Endodermal cell (in vitro differentiated cells): ENCODE measurements around the gene DNAJB11. TPM values are rescaled to one million over a fixed set of nuclear protein-coding genes. Genes with fewer than 3 reads are reported as not detected.

Source experiments
- DNase-seq: peaks from one replicate; pipeline ENCODE4 v3.0.0-alpha.2; 2017
- H3K27ac ChIP-seq: 2 replicates; pipeline ENCODE4 v1.5.1; 2013; ENCODE audit warnings: mild to moderate bottlenecking, low read depth, low read length, moderate library complexity
- H3K27me3 ChIP-seq: 2 replicates; pipeline ENCODE4 v1.6.1; 2013; ENCODE audit warnings: mild to moderate bottlenecking, low read length, moderate library complexity; ENCODE audit not compliant: insufficient read depth, control insufficient read depth, poor library complexity, severe bottlenecking
- H3K36me3 ChIP-seq: 2 replicates; pipeline ENCODE4 v1.7.0; 2013; ENCODE audit warnings: mild to moderate bottlenecking, low read length, moderate library complexity; ENCODE audit not compliant: control insufficient read depth, insufficient read depth
- H3K4me1 ChIP-seq: one replicate; pipeline ENCODE4 v1.7.0; 2013; ENCODE audit warnings: low read length; ENCODE audit not compliant: control insufficient read depth, insufficient read depth
- H3K4me3 ChIP-seq: 2 replicates; pipeline ENCODE4 v1.5.1; 2013; ENCODE audit warnings: mild to moderate bottlenecking, low read length, moderate library complexity
- H3K9ac ChIP-seq: 2 replicates; pipeline ENCODE4 v1.6.1; 2013; ENCODE audit warnings: mild to moderate bottlenecking, low read length, moderate library complexity; ENCODE audit not compliant: poor library complexity, severe bottlenecking; ENCODE audit errors: extremely low read depth
- H3K9me3 ChIP-seq: 2 replicates; pipeline ENCODE4 v1.6.1; 2013; ENCODE audit warnings: mild to moderate bottlenecking, low read length, moderate library complexity; ENCODE audit not compliant: control insufficient read depth
- H3K27ac Mint-ChIP-seq: 2 replicates; pipeline ENCODE4 v1.8.0; 2020; ENCODE audit warnings: mixed read lengths
- H3K27me3 Mint-ChIP-seq: 2 replicates; pipeline ENCODE4 v1.8.0; 2021; ENCODE audit warnings: mild to moderate bottlenecking, mixed read lengths; ENCODE audit not compliant: insufficient read depth
- H3K36me3 Mint-ChIP-seq: 2 replicates; pipeline ENCODE4 v1.8.0; 2020; ENCODE audit warnings: low read depth, mixed read lengths
- H3K4me1 Mint-ChIP-seq: 2 replicates; pipeline ENCODE4 v1.8.0; 2020; ENCODE audit warnings: mixed read lengths
- H3K4me3 Mint-ChIP-seq: 2 replicates; pipeline ENCODE4 v1.8.0; 2020; ENCODE audit warnings: mild to moderate bottlenecking, moderate library complexity, mixed read lengths
- H3K9me3 Mint-ChIP-seq: 2 replicates; pipeline ENCODE4 v1.8.0; 2020; ENCODE audit warnings: mild to moderate bottlenecking, mixed read lengths
- CTCF ChIP-seq: fragments of 200-600 bp; sonication (generic); conservative IDR thresholded peaks from 2 replicates; pipeline ENCODE4 v1.5.0; 2021; ENCODE audit warnings: antibody characterized with exemption, mild to moderate bottlenecking
- WGBS, 2 experiments: methylation state at CpG; one replicate each; pipeline versions ENCODE4 v1.1.5 to v1.1.7; 2013; ENCODE audit warnings: missing lambda C conversion rate in 2 of 2, mixed read lengths in 1 of 2; ENCODE audit not compliant: insufficient coverage in 1 of 2, insufficient read length in 1 of 2; 5-methylcytosine and 5-hydroxymethylcytosine counted together
- total RNA-seq, 2 donors: library from RNA; stranded (reverse); fragmentation: NEBNext Ultra II Directional in 1 of 2; extraction: Animal tissue kit (Norgen Biotek cat#: 25700) in 1 of 2; gene quantifications; 2 replicates in 1 of 2; 3 replicates in 1 of 2; pipeline ENCODE4 v1.2.1, GENCODE V29; 2021

The DNAJB11 gene
- total RNA-seq, 2 donors from 2014 or later = 59.8 to 81.5 TPM

GRCh38 chr3:186620213-186621092, 49.9 kb downstream of the DNAJB11 start:
- Mint-ChIP-seq H3K9me3 (no peaks in the 10 kb centered on the region), H3K27ac (no peak overlapping the region), H3K4me3 (no peak overlapping the region), H3K27me3 (peaks cover 38% of the 10 kb centered on the region), H3K4me1 (peaks cover 6% of the 10 kb centered on the region), H3K36me3 (no peaks in the 10 kb centered on the region)
- Histone ChIP-seq H3K9me3 (no peaks in the 10 kb centered on the region), H3K4me3 (no peak overlapping the region), H3K36me3 (no peaks in the 10 kb centered on the region), H3K4me1 (no peaks in the 10 kb centered on the region), H3K9ac (no peak overlapping the region), H3K27me3 (peaks cover 17% of the 10 kb centered on the region), H3K27ac (no peak overlapping the region)
- 94 to 96% methylated on average over 11 to 17 of the region's 17 CpGs for WGBS, 2 experiments
- DNase-seq = no peak
- TF ChIP-seq CTCF = no peak

- H3K27ac Mint-ChIP-seq = no peak overlapping the region
- H3K27me3 Mint-ChIP-seq = peaks cover 27% of the 10 kb centered on the region
- no peak for TF ChIP-seq CTCF
These were observed 51.6 kb downstream of the DNAJB11 start for GRCh38 chr3:186621894-186622650.

GRCh38 chr3:186622651-186623310, 52.3 kb downstream of the DNAJB11 start:
- no peak for DNase-seq
- no peaks in the 10 kb centered on the region for H3K9me3 ChIP-seq
- Mint-ChIP-seq H3K27ac (no peak overlapping the region), H3K36me3 (no peaks in the 10 kb centered on the region), H3K9me3 (no peaks in the 10 kb centered on the region), H3K4me3 (no peak overlapping the region), H3K27me3 (peaks cover 20% of the 10 kb centered on the region), H3K4me1 (no peaks in the 10 kb centered on the region)
- no peak for TF ChIP-seq CTCF
- H3K27ac ChIP-seq = no peak overlapping the region
- no peak overlapping the region for H3K4me3 ChIP-seq
- 62 to 71% methylated on average over 1 to 2 of the region's 2 CpGs for WGBS, 2 experiments
- H3K27me3 ChIP-seq = peaks cover 10% of the 10 kb centered on the region
- no peaks in the 10 kb centered on the region for H3K4me1 ChIP-seq
- no peak overlapping the region for H3K9ac ChIP-seq
- H3K36me3 ChIP-seq = no peaks in the 10 kb centered on the region

More at GRCh38 chr3:186621894-186622650, 51.6 kb downstream of the DNAJB11 start:
- no peaks in the 10 kb centered on the region for H3K9me3 Mint-ChIP-seq
- peaks cover 4% of the 10 kb centered on the region for H3K4me1 Mint-ChIP-seq
- DNase-seq = no peak
- H3K36me3 Mint-ChIP-seq = no peaks in the 10 kb centered on the region
- Histone ChIP-seq H3K9me3 (no peaks in the 10 kb centered on the region), H3K4me3 (no peak overlapping the region), H3K9ac (no peak overlapping the region), H3K27ac (no peak overlapping the region), H3K36me3 (no peaks in the 10 kb centered on the region), H3K27me3 (peaks cover 17% of the 10 kb centered on the region), H3K4me1 (no peaks in the 10 kb centered on the region)
- WGBS, 2 experiments = 83 to 84% methylated on average over 5 of the region's 7 CpGs
- H3K4me3 Mint-ChIP-seq = no peak overlapping the region
